Fibroblast of skin of left biceps (primary cell): ENCODE results near the gene CD34.

Experiments used
- DNase-seq, 2 experiments: peaks; one replicate each; pipeline ENCODE4 v3.0.0-alpha.2; 2013; ENCODE audit warnings: low read depth in 2 of 2

The CD34 gene

GRCh38 chr1:207873055-207873890 lies 37.7 kb downstream of the CD34 start:
- no peak for DNase-seq

GRCh38 chr1:207872621-207873020 lies 38.3 kb downstream of the CD34 start:
- DNase-seq = no peak

GRCh38 chr1:207871117-207871649 lies 39.7 kb downstream of the CD34 start:
- no peak for DNase-seq

- DNase-seq = no peak
These were observed 40.5 kb downstream of the CD34 start for GRCh38 chr1:207870306-207871031.

GRCh38 chr1:207869859-207870258 lies 41.1 kb downstream of the CD34 start:
- DNase-seq = no peak

- peak in 1 of 2 experiments; percentile 36 for DNase-seq
These were observed 41.9 kb downstream of the CD34 start for GRCh38 chr1:207868774-207869721.

- no peak for DNase-seq
These were observed 42.6 kb downstream of the CD34 start for GRCh38 chr1:207868251-207868773.

- DNase-seq = no peak
These were observed 43.5 kb downstream of the CD34 start for GRCh38 chr1:207867136-207868109.

- DNase-seq = no peak
These were observed 44.3 kb downstream of the CD34 start for GRCh38 chr1:207866471-207867135.

- DNase-seq = no peak
These were observed 46.9 kb downstream of the CD34 start for GRCh38 chr1:207863893-207864535.

GRCh38 chr1:207862241-207862787 lies 48.6 kb downstream of the CD34 start:
- DNase-seq = peak; percentile 12 to 31

- no peak for DNase-seq
These were observed 49.3 kb downstream of the CD34 start for GRCh38 chr1:207861442-207862177.

- no peak for DNase-seq
These were observed 50.4 kb downstream of the CD34 start for GRCh38 chr1:207860531-207860930.

- DNase-seq = no peak
These were observed 52.1 kb downstream of the CD34 start for GRCh38 chr1:207858806-207859205.

- no peak for DNase-seq
These were observed 52.6 kb downstream of the CD34 start for GRCh38 chr1:207858281-207858680.

GRCh38 chr1:207857447-207857846 lies 53.5 kb downstream of the CD34 start:
- no peak for DNase-seq

- DNase-seq = no peak
These were observed 54.5 kb downstream of the CD34 start for GRCh38 chr1:207856276-207857023.
